GM12872 (cell line): ENCODE results near the gene RPL37.

ENCODE experiments used
- CTCF ChIP-seq: IDR thresholded peaks from 3 replicates; pipeline ENCODE4 v1.5.1; 2011; ENCODE audit warnings: low read depth, mild to moderate bottlenecking, low read length, moderate library complexity; ENCODE audit not compliant: insufficient read depth

RPL37 gene

GRCh38 chr5:40796487-40796889 is 38.5 kb downstream of the RPL37 start:
- TF ChIP-seq CTCF = no peak

- TF ChIP-seq CTCF = no peak
Observed at GRCh38 chr5:40791715-40792139, 43.3 kb downstream of the RPL37 start.

- no peak for TF ChIP-seq CTCF
Observed at GRCh38 chr5:40790947-40791593, 44.0 kb downstream of the RPL37 start.

- no peak for TF ChIP-seq CTCF
Observed at GRCh38 chr5:40787986-40788385, 47.0 kb downstream of the RPL37 start.

- no peak for TF ChIP-seq CTCF
Observed at GRCh38 chr5:40784916-40785315, 50.1 kb downstream of the RPL37 start.

GRCh38 chr5:40784027-40784653 is 50.9 kb downstream of the RPL37 start:
- no peak for TF ChIP-seq CTCF

GRCh38 chr5:40781843-40782409 is 53.1 kb downstream of the RPL37 start:
- TF ChIP-seq CTCF = no peak
